GM18951 (cell line): ENCODE measurements around the gene ZNF302.

Source experiments
- POLR2A ChIP-seq: IDR thresholded peaks from 4 replicates; pipeline ENCODE4 v1.6.1; 2011; ENCODE audit warnings: mild to moderate bottlenecking; ENCODE audit not compliant: insufficient read length, insufficient read depth; ENCODE audit errors: extremely low read depth
- in situ Hi-C: fragments of 300-500 bp; cut with MboI; formaldehyde crosslinking; loops from one replicate; pipeline ENCODE4 v1.12.0; 2022; ENCODE audit warnings: low sequenced_read_pairs, mixed read lengths, inconsistent platforms; ENCODE audit not compliant: unreplicated experiment

The ZNF302 gene

GRCh38 chr19:34732612-34733211, 55.2 kb downstream of the ZNF302 start:
- in situ Hi-C loops, result no loop called here
- TF ChIP-seq POLR2A, result no peak

GRCh38 chr19:34733266-34733745, 55.8 kb downstream of the ZNF302 start:
- in situ Hi-C loops, result no loop called here
- TF ChIP-seq POLR2A, result no peak

- in situ Hi-C loops, result no loop called here
- peak; percentile 72 for TF ChIP-seq POLR2A
Observed at GRCh38 chr19:34733746-34734536, 56.5 kb downstream of the ZNF302 start, which contains the start of gene ZNF181. Gene ZNF181, plus strand, starts transcription at chr19:34734243. Its CDS starts 795 bp downstream, at chr19:34735038.

- in situ Hi-C loops, result no loop called here
- TF ChIP-seq POLR2A, result no peak
Observed at GRCh38 chr19:34734537-34735103, 57.1 kb downstream of the ZNF302 start.
